ENCODE data around the gene NOD2.

NOD2 gene

DNA sequence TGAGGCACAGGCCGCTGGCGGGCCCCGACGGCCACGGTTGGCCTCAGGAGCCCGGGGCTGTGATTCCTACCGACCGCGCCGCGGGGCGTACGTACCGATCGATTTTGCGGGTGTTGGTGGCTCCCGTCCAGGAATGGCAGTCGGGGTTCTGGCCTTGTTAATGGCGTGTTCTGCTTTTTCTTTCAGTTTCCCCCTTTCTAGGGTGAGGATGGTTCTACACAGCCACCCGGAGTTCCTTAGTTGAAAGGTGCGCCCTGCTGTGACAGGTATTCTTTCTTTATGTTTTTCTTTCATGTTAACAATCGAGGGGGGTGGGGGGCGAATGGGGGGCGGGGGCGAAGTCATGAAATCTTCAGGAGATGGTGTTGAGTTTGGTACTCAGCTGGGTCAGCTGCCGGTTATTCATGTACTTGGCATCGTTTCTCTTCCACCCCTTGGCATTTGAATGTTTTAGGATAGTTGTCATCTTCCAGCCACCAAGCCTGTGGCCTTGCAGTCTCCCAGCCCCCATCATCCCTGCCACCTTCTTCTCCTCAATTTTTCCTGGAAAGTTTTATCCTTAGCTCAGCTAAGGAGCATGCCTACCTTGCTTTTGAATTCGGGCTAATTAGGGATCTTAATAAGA, 49.3 kb downstream of the NOD2 start:
- DNase-seq (ENCODE audit: low read depth): no peak
- peak overlapping the region; percentile 77 for H3K4me3 ChIP-seq (ENCODE audit: low read length)
- TF ChIP-seq, protein P1, sequence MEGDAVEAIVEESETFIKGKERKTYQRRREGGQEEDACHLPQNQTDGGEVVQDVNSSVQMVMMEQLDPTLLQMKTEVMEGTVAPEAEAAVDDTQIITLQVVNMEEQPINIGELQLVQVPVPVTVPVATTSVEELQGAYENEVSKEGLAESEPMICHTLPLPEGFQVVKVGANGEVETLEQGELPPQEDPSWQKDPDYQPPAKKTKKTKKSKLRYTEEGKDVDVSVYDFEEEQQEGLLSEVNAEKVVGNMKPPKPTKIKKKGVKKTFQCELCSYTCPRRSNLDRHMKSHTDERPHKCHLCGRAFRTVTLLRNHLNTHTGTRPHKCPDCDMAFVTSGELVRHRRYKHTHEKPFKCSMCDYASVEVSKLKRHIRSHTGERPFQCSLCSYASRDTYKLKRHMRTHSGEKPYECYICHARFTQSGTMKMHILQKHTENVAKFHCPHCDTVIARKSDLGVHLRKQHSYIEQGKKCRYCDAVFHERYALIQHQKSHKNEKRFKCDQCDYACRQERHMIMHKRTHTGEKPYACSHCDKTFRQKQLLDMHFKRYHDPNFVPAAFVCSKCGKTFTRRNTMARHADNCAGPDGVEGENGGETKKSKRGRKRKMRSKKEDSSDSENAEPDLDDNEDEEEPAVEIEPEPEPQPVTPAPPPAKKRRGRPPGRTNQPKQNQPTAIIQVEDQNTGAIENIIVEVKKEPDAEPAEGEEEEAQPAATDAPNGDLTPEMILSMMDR (conservative IDR thresholded peaks at IDR 0.05; ENCODE audit: low read depth, low read length): no peak

DNA sequence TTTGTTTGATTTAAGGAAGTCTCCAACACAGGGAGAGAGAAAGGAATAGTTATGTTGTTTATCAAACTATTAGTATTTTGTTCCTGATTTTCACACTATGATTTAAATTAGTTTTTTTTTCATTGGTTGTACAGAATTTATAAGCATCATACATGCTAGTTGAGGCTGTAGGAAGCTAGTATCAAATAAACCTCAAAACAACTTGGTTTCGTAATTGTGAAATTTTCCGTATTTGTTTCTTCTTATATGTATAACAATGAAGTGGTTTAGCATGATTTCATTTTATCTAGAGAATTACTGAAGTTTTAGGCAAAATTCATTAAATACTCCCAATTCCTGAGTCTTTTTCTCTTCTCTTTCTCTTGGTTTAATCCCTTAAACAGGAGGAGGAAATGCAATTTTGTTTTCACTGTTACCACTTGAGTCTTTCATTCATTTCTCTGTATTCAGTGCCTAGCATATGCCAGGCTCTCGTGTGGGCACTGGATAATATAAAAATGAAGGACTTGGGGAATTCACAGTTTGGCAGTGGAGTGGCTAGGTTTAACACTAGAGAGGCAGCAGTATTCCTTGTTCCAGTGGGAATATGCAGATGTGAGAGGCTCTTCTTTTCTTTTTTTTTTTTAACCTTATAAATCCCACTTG, 50.3 kb downstream of the NOD2 start:
- no peak overlapping the region for H3K4me3 ChIP-seq (ENCODE audit: low read length)
- TF ChIP-seq, protein P1 (conservative IDR thresholded peaks at IDR 0.05; ENCODE audit: low read depth, low read length): no peak
- no peak for DNase-seq (ENCODE audit: low read depth)

DNA sequence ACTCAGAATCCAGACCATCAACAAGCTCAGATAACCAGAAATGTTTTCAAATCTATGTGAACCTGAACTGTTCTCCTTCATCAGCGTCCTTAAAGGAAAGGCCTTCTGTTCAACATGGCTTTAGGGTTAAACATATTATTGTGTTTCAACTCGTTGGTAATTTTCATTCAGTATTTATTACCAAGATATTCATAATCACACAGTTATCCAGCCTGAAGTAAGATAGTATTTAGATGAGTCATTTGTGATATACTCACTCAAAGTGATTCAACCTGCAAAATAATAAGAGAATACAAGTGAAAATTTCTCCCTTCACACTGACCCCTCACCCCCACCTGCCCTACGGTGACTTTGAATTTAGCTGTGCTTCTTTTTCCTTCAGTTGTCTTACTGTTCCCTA, 51.5 kb downstream of the NOD2 start:
- TF ChIP-seq, protein P1 (conservative IDR thresholded peaks at IDR 0.05; ENCODE audit: low read depth, low read length): no peak
- no peak for DNase-seq (ENCODE audit: low read depth)
- H3K4me3 ChIP-seq (ENCODE audit: low read length): no peak overlapping the region

DNA sequence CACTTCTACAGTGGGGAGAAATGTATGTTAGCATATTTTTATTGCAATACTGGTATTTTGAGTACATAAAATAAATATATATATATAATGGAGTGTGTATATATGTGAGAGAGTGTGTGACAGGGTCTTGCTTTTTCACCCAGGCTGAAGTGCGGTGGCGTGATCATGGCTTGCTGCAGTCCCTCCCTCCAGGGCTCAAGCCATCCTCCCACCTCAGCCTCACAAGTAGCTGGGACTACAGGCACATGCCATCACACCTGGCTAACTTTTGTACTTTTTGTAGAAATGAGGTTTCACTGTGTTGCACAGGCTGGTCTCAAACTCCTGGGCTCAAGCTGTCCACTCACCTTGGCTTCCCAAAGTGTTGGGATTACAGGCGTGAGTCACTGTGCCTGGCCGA, 52.5 kb downstream of the NOD2 start:
- no peak overlapping the region for H3K4me3 ChIP-seq (ENCODE audit: low read length)
- TF ChIP-seq, protein P1 (conservative IDR thresholded peaks at IDR 0.05; ENCODE audit: low read depth, low read length): no peak
- no peak for DNase-seq (ENCODE audit: low read depth)

DNA sequence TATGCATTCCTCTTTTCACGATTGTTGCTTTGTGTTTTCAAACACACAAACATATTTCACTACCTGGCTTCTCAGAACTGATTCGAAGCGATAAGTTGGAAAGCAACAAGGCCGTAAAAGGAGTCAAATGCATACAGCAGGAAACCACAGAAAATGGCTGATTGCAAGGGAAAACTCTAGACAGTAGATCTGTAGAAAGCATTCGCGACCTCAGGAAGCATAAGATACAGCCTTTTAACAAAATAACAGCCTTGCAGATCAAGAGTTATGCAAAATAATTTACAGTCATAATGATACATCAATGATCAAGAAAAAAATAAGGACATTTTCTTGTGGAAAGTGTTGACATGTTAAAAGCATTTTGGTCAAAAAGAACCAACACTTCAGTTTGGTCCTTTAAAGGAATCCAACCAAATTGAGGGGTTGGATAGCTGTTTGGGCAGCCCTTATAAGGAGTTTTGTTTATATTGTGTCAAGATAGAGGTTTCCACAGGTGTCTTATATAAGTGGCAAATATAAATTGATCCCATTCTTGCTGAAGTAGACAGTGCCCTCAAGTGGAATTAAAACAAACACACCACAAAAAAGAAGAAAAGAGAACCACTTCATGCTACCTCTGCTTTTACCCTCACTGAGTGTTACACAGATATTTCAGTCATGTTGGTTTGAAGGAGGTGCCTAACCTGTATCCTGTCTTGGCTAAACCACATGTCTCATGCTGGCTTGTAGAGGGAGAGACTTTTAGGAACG, 54.0 kb downstream of the NOD2 start:
- TF ChIP-seq, protein P1 (conservative IDR thresholded peaks at IDR 0.05; ENCODE audit: low read depth, low read length): peak; percentile 26
- H3K4me3 ChIP-seq (ENCODE audit: low read length): no peak overlapping the region
- DNase-seq (ENCODE audit: low read depth): no peak

DNA sequence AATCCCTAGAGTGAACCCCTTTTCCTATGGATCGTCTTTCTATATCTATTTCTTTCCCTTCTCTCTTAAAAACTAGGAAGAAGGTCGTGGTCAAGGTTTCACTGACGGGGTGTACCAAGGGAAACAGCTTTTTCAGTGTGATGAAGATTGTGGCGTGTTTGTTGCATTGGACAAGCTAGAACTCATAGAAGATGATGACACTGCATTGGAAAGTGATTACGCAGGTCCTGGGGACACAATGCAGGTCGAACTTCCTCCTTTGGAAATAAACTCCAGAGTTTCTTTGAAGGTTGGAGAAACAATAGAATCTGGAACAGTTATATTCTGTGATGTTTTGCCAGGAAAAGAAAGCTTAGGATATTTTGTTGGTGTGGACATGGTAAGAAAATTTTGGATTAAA, 58.1 kb downstream of the NOD2 start:
- no peak overlapping the region for H3K4me3 ChIP-seq (ENCODE audit: low read length)
- DNase-seq (ENCODE audit: low read depth): no peak
- TF ChIP-seq, protein P1 (conservative IDR thresholded peaks at IDR 0.05; ENCODE audit: low read depth, low read length): no peak
